Measurements from ENCODE around the gene OAF.

- TF ChIP-seq CTCF (IDR thresholded peaks at IDR 0.05; ENCODE audit: borderline replicate concordance, extremely low read depth, low read length, poor library complexity, severe bottlenecking) (no peak), EZH2 (IDR thresholded peaks at IDR 0.05; ENCODE audit: borderline replicate concordance, low read depth, low read length, severe bottlenecking) (peak; percentile 55)
These were observed 846 bp upstream of the OAF start for GRCh38 chr11:120209746-120210625.

All from DND-41 (cell line).